Heart left ventricle (tissue), 13 donors: ENCODE measurements around the gene IL19.

Experiments used
- POLR2A ChIP-seq, 2 donors: fragments of 450-650 bp; IDR thresholded peaks; one replicate each; pipeline ENCODE4 v1.6.1; 2017; ENCODE audit warnings: antibody characterized with exemption in 2 of 2, mild to moderate bottlenecking in 2 of 2, moderate library complexity in 2 of 2
- TF ChIP-seq, protein P1 (sequence below), 12 donors: fragments of 200-600 bp; sonication (generic) in 4 of 12; IDR thresholded peaks; one replicate each; pipeline versions ENCODE4 v1.5.0 to v1.8.0; 2018 to 2022; ENCODE audit warnings: antibody characterized with exemption in 12 of 12, mild to moderate bottlenecking in 5 of 12
- donor health status: ischemic (EF 13 %, LVEDD 7.1; RV severe dilation, severe dysfunction).
- donor health status: DM: no; HTN: yes; CAD: no.
- donor health status: DM: no; HTN: no; CAD: no.
- donor health status: ischemic (EF 25% LVEDD 6.9; RV normal size, moderate dysfunction).
- donor health status: ischemic (EF 25% LVEDD 5.7; RV mildly dilated, moderate dysfunction).
- donor health status: ischemic (EF 35%, LVEDD 5.7; RV mildly dilated, moderate dysfunction).
- donor health status: nonischemic (EF 11% LVEDD 7.7; RV severe dilation, severe dysfunction).
- donor health status: DM: yes; HTN: yes; CAD: no.
- donor health status: PGD.
- donor health status: ischemic (EF 29% LVEDD 5.4; RV normal size, mild dysfunction).
- donor health status: nonischemic (EF 23%, LVEDD 6.1; RV moderate dilation, normal function).

DNA sequence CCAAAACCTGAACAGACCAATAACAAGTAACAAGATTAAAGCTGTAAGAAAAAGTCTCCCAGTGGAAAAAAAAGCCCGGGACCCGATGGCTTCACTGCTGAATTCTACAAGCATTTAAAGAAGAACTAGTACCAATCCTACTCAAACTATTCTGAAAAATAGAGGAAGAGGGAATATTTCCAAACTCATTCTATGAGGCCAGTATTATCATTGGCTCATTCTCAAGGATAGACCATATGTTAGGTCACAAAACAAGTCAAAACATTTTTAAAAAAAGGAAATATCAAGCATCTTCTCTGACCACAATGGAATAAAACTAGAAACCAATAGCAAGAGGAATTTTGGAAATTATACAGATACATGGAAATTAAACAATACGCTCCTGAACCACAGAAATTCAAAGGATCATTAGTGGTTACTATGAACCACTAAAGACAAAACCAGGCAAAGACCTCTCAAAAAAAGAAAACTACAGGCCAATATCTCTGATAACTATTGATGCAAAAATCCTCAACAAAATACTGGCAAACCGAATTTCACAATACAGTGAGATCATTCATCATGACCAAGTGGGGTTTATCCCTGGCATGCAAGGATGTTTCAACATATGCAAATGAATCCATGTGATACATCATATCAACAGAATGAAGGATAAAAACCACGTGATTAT, 80.9 kb downstream of the IL19 start:
- TF ChIP-seq, protein P1, sequence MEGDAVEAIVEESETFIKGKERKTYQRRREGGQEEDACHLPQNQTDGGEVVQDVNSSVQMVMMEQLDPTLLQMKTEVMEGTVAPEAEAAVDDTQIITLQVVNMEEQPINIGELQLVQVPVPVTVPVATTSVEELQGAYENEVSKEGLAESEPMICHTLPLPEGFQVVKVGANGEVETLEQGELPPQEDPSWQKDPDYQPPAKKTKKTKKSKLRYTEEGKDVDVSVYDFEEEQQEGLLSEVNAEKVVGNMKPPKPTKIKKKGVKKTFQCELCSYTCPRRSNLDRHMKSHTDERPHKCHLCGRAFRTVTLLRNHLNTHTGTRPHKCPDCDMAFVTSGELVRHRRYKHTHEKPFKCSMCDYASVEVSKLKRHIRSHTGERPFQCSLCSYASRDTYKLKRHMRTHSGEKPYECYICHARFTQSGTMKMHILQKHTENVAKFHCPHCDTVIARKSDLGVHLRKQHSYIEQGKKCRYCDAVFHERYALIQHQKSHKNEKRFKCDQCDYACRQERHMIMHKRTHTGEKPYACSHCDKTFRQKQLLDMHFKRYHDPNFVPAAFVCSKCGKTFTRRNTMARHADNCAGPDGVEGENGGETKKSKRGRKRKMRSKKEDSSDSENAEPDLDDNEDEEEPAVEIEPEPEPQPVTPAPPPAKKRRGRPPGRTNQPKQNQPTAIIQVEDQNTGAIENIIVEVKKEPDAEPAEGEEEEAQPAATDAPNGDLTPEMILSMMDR (IDR thresholded peaks at IDR 0.05), result no peak
- no peak for TF ChIP-seq POLR2A (IDR thresholded peaks at IDR 0.05)
